IMR-90 (cell line): Measurements from ENCODE around the gene CERS4. TPM values are rescaled to one million over a fixed set of nuclear protein-coding genes. Genes with fewer than 3 reads are reported as not detected.

Experiments used
- ATAC-seq: fragments of 200-7000 bp; cut with Tn5 transposase; 2 replicates; pipeline ENCODE4 v1.9.1; 2020; ENCODE audit warnings: low read depth, mild to moderate bottlenecking, moderate library complexity
- BruUV-seq: library from RNA; stranded (reverse); fragments of 400-500 nt; replicated peaks from 2 replicates; lab custom pipeline; 2021; lab: Mats Ljungman, UMichigan
- CTCF ChIA-PET: fragments of 300-600 bp; formaldehyde crosslinking; extraction: SDS; loops from one replicate; lab custom pipeline; 2021; ENCODE audit warnings: antibody characterized with exemption; lab: Yijun Ruan, JAX
- POLR2A ChIA-PET: fragments of 300-600 bp; sonication (Branson Sonifier 250); formaldehyde crosslinking; loops from one replicate; lab custom pipeline; 2022; ENCODE audit warnings: antibody characterized with exemption; ENCODE audit not compliant: unreplicated experiment; lab: Charles Lee
- DNase-seq: peaks from one replicate; pipeline ENCODE4 v3.0.0; 2013
- H2AFZ ChIP-seq: replicated peaks from 2 replicates; pipeline ENCODE3; 2013; ENCODE audit warnings: low read length, mild to moderate bottlenecking; ENCODE audit not compliant: poor library complexity
- H2AK5ac ChIP-seq: 2 replicates; pipeline ENCODE4 v1.6.1; 2013; ENCODE audit warnings: low read depth, low read length, inconsistent platforms
- H2AK9ac ChIP-seq: replicated peaks from 2 replicates; pipeline ENCODE3; 2013; ENCODE audit warnings: mild to moderate bottlenecking, low read depth, low read length, moderate library complexity; ENCODE audit not compliant: poor library complexity
- H2BK120ac ChIP-seq: 2 replicates; pipeline ENCODE4 v1.6.1; 2013; ENCODE audit warnings: low read depth, low read length, inconsistent platforms
- H2BK15ac ChIP-seq: 3 replicates; pipeline ENCODE4 v1.6.1; 2013; ENCODE audit warnings: low read depth, low read length, inconsistent platforms
- H2BK20ac ChIP-seq: 2 replicates; pipeline ENCODE4 v1.6.1; 2013; ENCODE audit warnings: low read depth, mild to moderate bottlenecking, inconsistent platforms, low read length, moderate library complexity
- H2BK5ac ChIP-seq: 2 replicates; pipeline ENCODE4 v1.6.1; 2013; ENCODE audit warnings: mild to moderate bottlenecking, low read depth, low read length, inconsistent platforms; ENCODE audit not compliant: poor library complexity, severe bottlenecking
- H3K14ac ChIP-seq: replicated peaks from 2 replicates; pipeline ENCODE4 v1.6.1; 2013; ENCODE audit warnings: low read depth, low read length, inconsistent platforms
- H3K18ac ChIP-seq: 2 replicates; pipeline ENCODE4 v1.6.1; 2013; ENCODE audit warnings: low read depth, low read length, control low read depth
- H3K23ac ChIP-seq: 2 replicates; pipeline ENCODE4 v1.6.1; 2013; ENCODE audit warnings: low read depth, low read length, inconsistent platforms
- H3K27ac ChIP-seq: 2 replicates; pipeline ENCODE4 v1.5.1; 2013; ENCODE audit warnings: mild to moderate bottlenecking, control low read depth, low read length; ENCODE audit not compliant: insufficient read depth
- H3K27me3 ChIP-seq: 2 replicates; pipeline ENCODE4 v1.6.1; 2013; ENCODE audit warnings: low read length; ENCODE audit not compliant: control insufficient read depth, insufficient read depth
- H3K36me3 ChIP-seq: 2 replicates; pipeline ENCODE4 v1.6.1; 2013; ENCODE audit warnings: low read length, mixed read lengths; ENCODE audit not compliant: control insufficient read depth, insufficient read depth
- H3K4ac ChIP-seq: 2 replicates; pipeline ENCODE4 v1.6.1; 2013; ENCODE audit warnings: low read depth, low read length, inconsistent platforms
- H3K4me1 ChIP-seq: 2 replicates; pipeline ENCODE4 v1.6.1; 2013; ENCODE audit warnings: low read length, mixed read lengths; ENCODE audit not compliant: control insufficient read depth, insufficient read depth
- H3K4me2 ChIP-seq: 2 replicates; pipeline ENCODE4 v1.6.1; 2013; ENCODE audit warnings: low read depth, mild to moderate bottlenecking, control low read depth, low read length, moderate library complexity
- H3K4me3 ChIP-seq: 2 replicates; pipeline ENCODE4 v1.5.1; 2013; ENCODE audit warnings: low read depth, mild to moderate bottlenecking, control low read depth, low read length, moderate library complexity; ENCODE audit not compliant: insufficient read depth
- H3K56ac ChIP-seq: 2 replicates; pipeline ENCODE4 v1.6.1; 2013; ENCODE audit warnings: low read length, inconsistent platforms; ENCODE audit not compliant: insufficient read depth; ENCODE audit errors: extremely low read depth
- H3K79me1 ChIP-seq, 2 experiments: 2 replicates each; pipeline ENCODE4 v1.6.1; 2013; ENCODE audit warnings: low read length in 2 of 2, inconsistent platforms in 1 of 2, low read depth in 1 of 2
- H3K9ac ChIP-seq: 2 replicates; pipeline ENCODE4 v1.6.1; 2013; ENCODE audit warnings: low read depth, low read length, control low read depth
- H3K9me1 ChIP-seq: 2 replicates; pipeline ENCODE4 v1.6.1; 2013; ENCODE audit warnings: low read length, inconsistent platforms; ENCODE audit not compliant: insufficient read depth
- H3K9me3 ChIP-seq: 2 replicates; pipeline ENCODE4 v1.6.1; 2013; ENCODE audit warnings: low read length; ENCODE audit not compliant: control insufficient read depth, insufficient read depth
- H4K20me1 ChIP-seq: 2 replicates; pipeline ENCODE4 v1.6.1; 2013; ENCODE audit warnings: low read length, inconsistent platforms; ENCODE audit not compliant: insufficient read depth
- H4K5ac ChIP-seq: 2 replicates; pipeline ENCODE4 v1.6.1; 2013; ENCODE audit warnings: mild to moderate bottlenecking, low read depth, low read length, control low read depth
- H4K8ac ChIP-seq, 2 experiments: 2 replicates each; pipeline ENCODE4 v1.6.1; 2013; ENCODE audit warnings: low read depth in 2 of 2, low read length in 2 of 2, control low read depth in 1 of 2, inconsistent platforms in 1 of 2
- H4K91ac ChIP-seq: 2 replicates; pipeline ENCODE4 v1.6.1; 2013; ENCODE audit warnings: low read depth, low read length, inconsistent platforms; ENCODE audit not compliant: insufficient read depth
- CTCF ChIP-seq: conservative IDR thresholded peaks from 2 replicates; pipeline ENCODE4 v1.5.1; 2012; ENCODE audit warnings: mild to moderate bottlenecking, low read depth, low read length, improper control_type of control experiment
- ELK1 ChIP-seq: fragments of 150-350 bp; IDR thresholded peaks from 2 replicates; pipeline ENCODE4 v1.6.1; 2016; ENCODE audit warnings: low read depth, mild to moderate bottlenecking, low read length, moderate library complexity, borderline replicate concordance
- MAZ ChIP-seq: IDR thresholded peaks from 2 replicates; pipeline ENCODE4 v1.6.1; 2012; ENCODE audit warnings: low read depth, mild to moderate bottlenecking, low read length, improper control_type of control experiment, moderate library complexity, borderline replicate concordance
- POLR2A ChIP-seq: IDR thresholded peaks from 2 replicates; pipeline ENCODE4 v1.6.1; 2012; ENCODE audit warnings: mild to moderate bottlenecking, low read depth, low read length
- RAD21 ChIP-seq: IDR thresholded peaks from 2 replicates; pipeline ENCODE4 v1.6.1; 2012; ENCODE audit warnings: low read length, improper control_type of control experiment
- RCOR1 ChIP-seq: IDR thresholded peaks from 2 replicates; pipeline ENCODE4 v1.6.1; 2012; ENCODE audit warnings: mild to moderate bottlenecking, low read length, improper control_type of control experiment; ENCODE audit not compliant: insufficient replicate concordance
- SMC3 ChIP-seq: fragments of 150-350 bp; IDR thresholded peaks from 2 replicates; pipeline ENCODE4 v1.6.1; 2016; ENCODE audit warnings: low read depth, mild to moderate bottlenecking, antibody characterized with exemption, low read length, moderate library complexity
- WGBS, 2 experiments: methylation state at CpG; one replicate each; pipeline versions ENCODE4 v1.1.5 to v1.1.7; 2013; ENCODE audit warnings: missing lambda C conversion rate in 2 of 2; ENCODE audit not compliant: insufficient read length in 1 of 2; ENCODE audit errors: extremely low coverage in 2 of 2; 5-methylcytosine and 5-hydroxymethylcytosine counted together
- dilution Hi-C: fragments of 300-500 bp; cut with HindIII; formaldehyde crosslinking; loops from one replicate; pipeline ENCODE4 v1.14.3; 2018; ENCODE audit warnings: low sequenced_read_pairs; ENCODE audit not compliant: unreplicated experiment
- in situ Hi-C: fragments of 300-500 bp; cut with MboI; formaldehyde crosslinking; loops from 3 replicates; pipeline ENCODE4 v1.14.3; 2019; ENCODE audit warnings: low sequenced_read_pairs, inconsistent platforms, mixed read lengths
- intact Hi-C: fragments of 100-400 bp; cut with micrococcal nuclease; formaldehyde crosslinking; loops from 2 replicates; pipeline ENCODE4 v1.10.0; 2022
- polyA plus RNA-seq, 3 experiments: library from polyadenylated mRNA; depleted of rRNA; stranded (reverse); fragments of >200 nt; gene quantifications; 2 replicates each; pipeline ENCODE4 v1.2.3, GENCODE V29; 2012; ENCODE audit warnings: low replicate concordance in 1 of 3
- total RNA-seq: library from RNA; depleted of rRNA; stranded (reverse); fragments of >200 nt; gene quantifications from 2 replicates; pipeline ENCODE4 v1.2.3, GENCODE V29; 2012

CERS4 gene
- total and polyA plus RNA-seq, 2 of the 4 experiments (the other 2 are of a cell fraction): 3.2 to 5.7 TPM

GRCh38 chr19:8252922-8253589, 43.9 kb downstream of the CERS4 start:
- Histone ChIP-seq H2AK9ac (no peak overlapping the region), H3K9ac (no peak overlapping the region), H3K36me3 (peaks cover 6% of the 10 kb centered on the region; the same call in 1 of the 2 replicates), H3K14ac (no peak overlapping the region), H3K9me1 (no peaks in the 10 kb centered on the region), H4K8ac (no peak overlapping the region), H3K4ac (no peak overlapping the region), H3K4me3 (no peak overlapping the region), H2AK5ac (no peak overlapping the region), H2BK120ac (no peak overlapping the region), H3K56ac (no peak overlapping the region), H3K4me2 (no peak overlapping the region), H3K27me3 (no peaks in the 10 kb centered on the region), H3K27ac (no peak overlapping the region), H3K4me1 (peaks cover 3% of the 10 kb centered on the region; the same call in 1 of the 2 replicates), H4K91ac (no peak overlapping the region), H2BK20ac (no peak overlapping the region), H2BK5ac (no peak overlapping the region), H3K9me3 (no peaks in the 10 kb centered on the region), H2AFZ (peak overlapping the region; percentile 55), H3K23ac (no peak overlapping the region), H4K5ac (no peak overlapping the region), H2BK15ac (no peak overlapping the region), H3K79me1 (no peaks in the 10 kb centered on the region), H4K20me1 (no peaks in the 10 kb centered on the region), H3K18ac (no peak overlapping the region)
- TF ChIP-seq ELK1 (no peak), SMC3 (peak; percentile 92), CTCF (peak; percentile 98), POLR2A (peak; percentile 42; the same call in 1 of the 2 replicates), RCOR1 (no peak), RAD21 (peak; percentile 100), MAZ (peak; percentile 57; the same call in 1 of the 2 replicates)
- ChIA-PET POLR2A (interaction anchor here (0.6 kb wide), 1 partner anchor 309 kb away, joined by 3 read pairs; no protein-coding TSS in a partner anchor), CTCF (interaction anchor here (0.6 to 1.1 kb wide), 4 partner anchors 10 to 309 kb away, joined by 3 to 6 read pairs (median 4); partner anchors contain the start of gene TIMM44)
- intact Hi-C loops (loop anchor here (1.0 to 10.0 kb wide), 5 partner anchors 95 to 400 kb away; partner anchors contain the start of gene ELAVL1), dilution Hi-C loops (no loop called here), in situ Hi-C loops (loop anchor here (5.0 to 10.0 kb wide), 3 partner anchors 96 to 311 kb away; partner anchors contain the start of gene TIMM44)
- DNase-seq (peak; percentile 70), ATAC-seq (peak; percentile 98)
- no TSS peak for BruUV-seq
- WGBS, 2 experiments: 0% methylated on average over 3 of the region's 13 CpGs; no CpG with 5 or more reads in 1 of the 2 experiments
